Fibroblast of skin of abdomen (primary cell): ENCODE data around the gene WNT10A.
A peak's percentile ranks its signal among the peaks of the same experiment; 100 is the strongest.

Experiments
- DNase-seq: peaks from one replicate; pipeline ENCODE4 v3.0.0-alpha.2; 2013

Gene WNT10A

GRCh38 chr2:218877331-218877730, 3.3 kb upstream of the WNT10A start:
- DNase-seq, result no peak

DNA sequence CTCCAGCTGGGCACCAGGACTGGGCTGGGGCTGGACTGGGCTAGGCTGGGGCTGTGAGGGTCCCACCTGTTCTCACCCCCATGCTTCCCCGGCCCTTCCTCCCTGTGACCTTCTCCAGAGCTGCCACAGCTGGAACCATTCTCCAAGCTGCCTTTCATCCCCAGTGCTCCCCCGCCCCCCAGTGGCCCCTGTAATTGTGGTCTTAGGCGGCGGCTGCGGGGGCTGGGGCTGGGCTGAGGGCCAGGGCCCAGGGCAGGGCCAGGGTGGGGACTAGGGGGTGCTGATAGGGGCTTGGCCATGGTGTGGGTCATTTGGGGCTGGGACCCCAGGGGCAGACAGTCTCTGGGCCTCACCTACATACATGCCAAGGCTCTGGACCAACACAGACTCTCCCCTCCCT, 2.8 kb upstream of the WNT10A start:
- DNase-seq, result no peak

- DNase-seq, result no peak
Observed at GRCh38 chr2:218878486-218878885, 2.2 kb upstream of the WNT10A start.

- peak; percentile 13 for DNase-seq
Observed at GRCh38 chr2:218878926-218879761, 1.5 kb upstream of the WNT10A start.

- DNase-seq, result no peak
Observed at GRCh38 chr2:218879776-218880101, 913 bp upstream of the WNT10A start.

DNA sequence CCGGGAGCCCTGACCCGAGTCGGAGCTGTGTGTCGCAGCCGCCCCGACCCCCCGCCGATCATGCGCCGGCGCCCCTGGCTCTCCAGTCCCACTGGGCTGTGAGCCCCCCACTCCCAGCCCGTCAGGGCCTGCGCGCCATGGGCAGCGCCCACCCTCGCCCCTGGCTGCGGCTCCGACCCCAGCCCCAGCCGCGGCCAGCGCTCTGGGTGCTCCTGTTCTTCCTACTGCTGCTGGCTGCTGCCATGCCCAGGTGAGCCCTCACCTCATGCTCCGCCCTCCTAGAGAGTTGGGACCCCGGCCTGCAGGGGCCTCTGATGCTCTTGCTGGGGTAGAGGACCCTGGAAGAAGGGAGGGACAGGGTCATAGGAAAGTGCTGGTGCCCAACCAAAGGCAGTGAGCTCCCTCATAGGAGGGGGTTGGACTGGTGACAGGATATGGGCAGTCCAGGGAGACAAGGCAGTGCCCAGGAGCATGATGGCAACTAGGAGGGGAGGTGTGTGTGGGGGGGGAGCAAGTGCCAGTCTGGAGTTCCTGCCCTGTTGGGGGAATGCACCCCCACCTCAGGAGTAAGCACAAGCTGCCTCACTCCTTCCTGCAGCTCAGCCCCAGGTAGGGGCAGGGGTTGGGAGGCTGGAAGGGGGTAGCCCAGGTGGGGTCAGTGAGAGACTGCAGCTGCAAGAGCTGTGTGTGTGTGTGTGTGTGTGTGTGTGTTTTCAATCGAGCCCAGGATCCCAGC, 375 bp downstream of the WNT10A start:
- no peak for DNase-seq

- DNase-seq, result no peak
Observed at GRCh38 chr2:218881744-218882460, 1.2 kb downstream of the WNT10A start.

DNA sequence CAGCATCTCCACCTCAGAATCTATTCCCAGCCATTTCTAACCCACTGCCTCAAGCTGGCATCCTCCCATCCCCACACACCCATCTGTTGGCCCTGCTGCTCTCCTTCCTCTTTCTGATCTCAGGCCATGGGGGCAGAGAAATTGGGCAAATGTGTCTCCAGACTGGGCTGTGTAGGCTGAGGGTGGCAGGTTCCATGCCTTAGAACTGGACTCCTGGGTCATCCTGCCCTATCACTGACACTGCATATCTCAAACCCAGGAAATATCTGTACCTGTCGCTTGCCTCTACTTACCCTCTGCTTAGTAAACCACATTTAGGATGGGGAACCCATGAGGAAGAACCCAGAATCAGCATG, 1.8 kb downstream of the WNT10A start:
- no peak for DNase-seq

- no peak for DNase-seq
Observed at GRCh38 chr2:218882866-218883366, 2.3 kb downstream of the WNT10A start.

- no peak for DNase-seq
Observed at GRCh38 chr2:218883491-218884490, 3.1 kb downstream of the WNT10A start.

DNA sequence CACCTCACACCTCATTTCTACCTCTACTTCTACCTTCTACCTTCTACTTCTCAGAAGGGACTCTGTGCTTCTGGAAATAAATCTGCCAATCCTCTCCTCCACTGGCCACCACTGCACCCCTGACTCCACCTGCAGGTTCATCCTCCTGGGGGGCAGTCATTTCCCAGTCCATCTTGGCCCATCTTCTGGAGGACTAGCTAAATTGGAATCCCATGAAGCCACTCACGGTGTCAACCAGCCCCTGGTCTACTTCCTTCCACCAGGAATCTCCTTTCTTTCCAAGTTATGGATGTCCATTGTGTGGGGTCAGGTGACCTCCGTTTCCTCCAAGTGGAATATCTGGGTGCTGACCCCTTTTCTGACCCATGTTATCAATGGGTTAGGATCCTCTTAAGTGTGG, 3.9 kb downstream of the WNT10A start:
- DNase-seq, result no peak

- no peak for DNase-seq
Observed at GRCh38 chr2:218885981-218886947, 5.6 kb downstream of the WNT10A start.

GRCh38 chr2:218887079-218887478, 6.4 kb downstream of the WNT10A start:
- no peak for DNase-seq

GRCh38 chr2:218888341-218888740, 7.7 kb downstream of the WNT10A start:
- DNase-seq, result no peak

DNA sequence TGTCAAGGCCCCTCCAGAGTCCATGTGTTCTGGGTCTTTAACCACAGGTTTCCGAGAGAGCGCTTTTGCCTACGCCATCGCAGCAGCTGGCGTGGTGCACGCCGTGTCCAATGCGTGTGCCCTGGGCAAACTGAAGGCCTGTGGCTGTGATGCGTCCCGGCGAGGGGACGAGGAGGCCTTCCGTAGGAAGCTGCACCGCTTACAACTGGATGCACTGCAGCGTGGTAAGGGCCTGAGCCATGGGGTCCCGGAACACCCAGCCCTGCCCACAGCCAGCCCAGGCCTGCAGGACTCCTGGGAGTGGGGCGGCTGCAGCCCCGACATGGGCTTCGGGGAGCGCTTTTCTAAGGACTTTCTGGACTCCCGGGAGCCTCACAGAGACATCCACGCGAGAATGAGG, 9.3 kb downstream of the WNT10A start:
- DNase-seq, result no peak

- no peak for DNase-seq
Observed at GRCh38 chr2:218890369-218890768, 9.7 kb downstream of the WNT10A start.

DNA sequence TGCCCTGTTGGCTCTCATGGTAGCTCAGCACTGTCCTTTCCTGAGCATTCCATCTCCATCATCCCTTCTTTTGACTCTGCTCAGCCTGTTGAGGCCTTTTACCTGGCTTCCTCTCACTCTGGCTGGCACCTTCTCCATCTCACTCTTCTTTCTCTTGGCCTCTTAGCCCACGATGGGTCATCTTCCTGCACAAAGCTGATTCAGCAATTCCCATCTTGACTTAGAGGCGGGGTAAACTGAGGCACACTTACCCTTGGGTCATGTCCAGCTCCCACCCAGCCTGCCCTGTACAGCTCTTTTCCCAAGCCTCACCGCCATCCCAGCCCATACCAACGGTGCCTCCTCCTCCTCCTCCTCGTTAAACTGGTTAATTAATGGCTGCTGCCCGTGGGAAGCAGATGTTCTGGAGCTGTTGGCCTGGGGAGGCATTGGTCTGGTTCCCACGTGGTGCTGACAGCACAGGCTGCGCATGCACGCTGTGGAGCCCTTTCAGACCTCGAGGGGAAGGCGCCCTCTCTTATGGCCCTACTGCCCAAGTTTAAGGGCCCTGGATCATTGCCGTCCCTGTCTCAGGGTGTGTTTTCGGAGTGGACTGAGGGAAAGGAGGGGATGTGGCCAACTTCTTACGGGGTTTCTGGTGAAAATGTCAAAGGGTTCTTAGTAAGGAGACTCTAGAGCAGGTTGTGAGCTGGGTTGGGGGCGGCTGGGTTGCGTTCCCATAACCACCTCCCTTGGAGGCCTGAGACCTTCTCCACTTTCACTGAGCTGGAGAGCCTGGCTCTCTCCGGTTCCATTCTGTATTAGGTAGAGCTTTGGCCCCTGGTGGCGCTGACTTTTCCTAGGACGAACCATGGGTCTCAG, 10.9 kb downstream of the WNT10A start:
- no peak for DNase-seq

DNA sequence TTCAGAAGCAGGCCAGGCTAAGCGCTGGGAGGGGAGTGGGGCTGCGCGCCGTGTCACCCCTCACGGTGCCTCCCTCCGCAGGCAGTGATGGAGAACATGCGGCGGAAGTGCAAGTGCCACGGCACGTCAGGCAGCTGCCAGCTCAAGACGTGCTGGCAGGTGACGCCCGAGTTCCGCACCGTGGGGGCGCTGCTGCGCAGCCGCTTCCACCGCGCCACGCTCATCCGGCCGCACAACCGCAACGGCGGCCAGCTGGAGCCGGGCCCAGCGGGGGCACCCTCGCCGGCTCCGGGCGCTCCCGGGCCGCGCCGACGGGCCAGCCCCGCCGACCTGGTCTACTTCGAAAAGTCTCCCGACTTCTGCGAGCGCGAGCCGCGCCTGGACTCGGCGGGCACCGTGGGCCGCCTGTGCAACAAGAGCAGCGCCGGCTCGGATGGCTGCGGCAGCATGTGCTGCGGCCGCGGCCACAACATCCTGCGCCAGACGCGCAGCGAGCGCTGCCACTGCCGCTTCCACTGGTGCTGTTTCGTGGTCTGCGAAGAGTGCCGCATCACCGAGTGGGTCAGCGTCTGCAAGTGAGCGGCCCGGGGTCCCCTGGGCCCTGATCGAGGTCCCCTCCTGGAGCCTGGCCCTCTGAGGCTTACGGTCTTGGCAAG, 12.2 kb downstream of the WNT10A start:
- peak; percentile 29 for DNase-seq
